HepG2 (cell line): ENCODE measurements around the gene SLC25A18. TPM values are rescaled to one million over a fixed set of nuclear protein-coding genes. Genes with fewer than 3 reads are reported as not detected.

Experiments used
- ATAC-seq: fragments of 200-7000 bp; cut with Tn5 transposase; 3 replicates; pipeline ENCODE4 v1.9.1; 2020; ENCODE audit warnings: mild to moderate bottlenecking, moderate library complexity
- BruUV-seq: library from RNA; stranded (reverse); fragments of 400-500 nt; replicated peaks from 2 replicates; lab custom pipeline; 2021; lab: Mats Ljungman, UMichigan
- CTCF ChIA-PET: fragments of 300-600 bp; formaldehyde crosslinking; extraction: SDS; loops from one replicate; lab custom pipeline; 2021; ENCODE audit warnings: low total read pairs, inconsistent platforms, low intra/inter-chr PET ratio; lab: Yijun Ruan, JAX
- POLR2A ChIA-PET: fragments of 350-600 bp; sonication (Branson Sonifier 250); formaldehyde crosslinking; loops from one replicate; lab custom pipeline; 2020; ENCODE audit warnings: antibody characterized with exemption, inconsistent platforms; lab: Yijun Ruan, JAX
- DNase-seq: peaks from one replicate; pipeline ENCODE4 v3.0.0-alpha.2; 2015; ENCODE audit warnings: low spot score
- FAIRE-seq: peaks from 3 replicates; lab custom pipeline; 2011; peaks lifted over from hg19 to GRCh38; lab: Jason Lieb, UNC
- H2AFZ ChIP-seq: one replicate; pipeline ENCODE4 v1.6.1; 2011; ENCODE audit warnings: low read length, inconsistent platforms
- H3K27ac ChIP-seq: fragments of 300-600 bp; 3 replicates; pipeline ENCODE4 v1.8.0; 2011; ENCODE audit warnings: mixed run types, mild to moderate bottlenecking, mixed read lengths, low read length, inconsistent platforms; ENCODE audit not compliant: insufficient read depth; ENCODE audit errors: extremely low read length
- H3K27me3 ChIP-seq, 2 experiments: fragments of 200-600 bp in 1 of 2; 2 replicates in 1 of 2; 3 replicates in 1 of 2; pipeline versions ENCODE4 v1.6.0 to v1.8.0; 2011; ENCODE audit warnings: low read length in 2 of 2, mild to moderate bottlenecking in 2 of 2, moderate library complexity in 2 of 2, inconsistent platforms in 1 of 2; ENCODE audit not compliant: insufficient read depth in 2 of 2, control insufficient read depth in 1 of 2
- H3K36me3 ChIP-seq, 2 experiments: fragments of 200-600 bp in 1 of 2; replicated peaks in 1 of 2; 2 replicates in 1 of 2; 3 replicates in 1 of 2; pipeline versions ENCODE4 v1.5.1 to v1.8.0; 2011; ENCODE audit warnings: low read length in 2 of 2, inconsistent platforms in 1 of 2; ENCODE audit not compliant: insufficient read depth in 2 of 2, control insufficient read depth in 1 of 2
- H3K4me1 ChIP-seq: 2 replicates; pipeline ENCODE4 v1.5.1; 2012; ENCODE audit warnings: low read length, inconsistent platforms; ENCODE audit not compliant: insufficient read depth
- H3K4me2 ChIP-seq: 2 replicates; pipeline ENCODE4 v1.6.0; 2011; ENCODE audit warnings: low read depth, low read length, inconsistent platforms
- H3K4me3 ChIP-seq, 3 experiments: fragments of 200-600 bp in 1 of 3; sonication (generic), shearing (Covaris generic) in 1 of 3; replicated peaks in 1 of 3; 2 replicates each; pipeline ENCODE4 v1.5.1; 2011 to 2016; ENCODE audit warnings: low read length in 3 of 3, inconsistent platforms in 2 of 3, low read depth in 2 of 3, mild to moderate bottlenecking in 2 of 3, control low read depth in 1 of 3, mixed read lengths in 1 of 3; ENCODE audit not compliant: insufficient read depth in 1 of 3
- H3K79me2 ChIP-seq: one replicate; pipeline ENCODE4 v1.6.1; 2011; ENCODE audit warnings: low read length, inconsistent platforms; ENCODE audit not compliant: insufficient read depth
- H3K9ac ChIP-seq: 2 replicates; pipeline ENCODE4 v1.6.0; 2011; ENCODE audit warnings: mild to moderate bottlenecking, low read depth, low read length, inconsistent platforms; ENCODE audit not compliant: insufficient read depth
- H3K9me3 ChIP-seq: 2 replicates; pipeline ENCODE4 v1.5.1; 2012; ENCODE audit warnings: mild to moderate bottlenecking, low read length
- H4K20me1 ChIP-seq: 2 replicates; pipeline ENCODE4 v1.6.0; 2011; ENCODE audit warnings: inconsistent platforms, mild to moderate bottlenecking, low read length, moderate library complexity; ENCODE audit not compliant: insufficient read depth
- CENPT ChIP-seq: sonication (generic); formaldehyde crosslinking; IDR thresholded peaks from 2 replicates; pipeline ENCODE4 v1.8.0; 2022; ENCODE audit warnings: low read depth, mild to moderate bottlenecking, moderate library complexity, missing genetic modification reagents
- DR1 ChIP-seq: sonication (generic); formaldehyde crosslinking; IDR thresholded peaks from 2 replicates; pipeline ENCODE4 v1.8.0; 2021; ENCODE audit warnings: mild to moderate bottlenecking, missing genetic modification reagents, inconsistent platforms
- KAT2B ChIP-seq: fragments of 150-350 bp; IDR thresholded peaks from 2 replicates; pipeline ENCODE4 v1.6.1; 2014; ENCODE audit warnings: low read depth, low read length, borderline replicate concordance
- NONO ChIP-seq, 2 experiments: fragments of 450-650 bp in 1 of 2; sonication (generic) in 1 of 2; formaldehyde crosslinking in 1 of 2; IDR thresholded peaks in 1 of 2; conservative IDR thresholded peaks in 1 of 2; 2 replicates each; pipeline versions ENCODE4 v1.6.1 to v1.8.0; 2017 to 2022; ENCODE audit warnings: mild to moderate bottlenecking in 1 of 2, missing genetic modification reagents in 1 of 2, moderate library complexity in 1 of 2
- SP1 ChIP-seq, 2 experiments: fragments of 450-650 bp in 1 of 2; sonication (generic) in 1 of 2; formaldehyde crosslinking in 1 of 2; IDR thresholded peaks; 2 replicates each; pipeline versions ENCODE4 v1.4.0 to v1.6.1; 2016 to 2020; ENCODE audit warnings: missing genetic modification reagents in 1 of 2
- SP5 ChIP-seq: IDR thresholded peaks from 2 replicates; pipeline ENCODE4 v1.6.1; 2016; ENCODE audit warnings: low read depth, borderline replicate concordance
- ZNF337 ChIP-seq: sonication (generic); formaldehyde crosslinking; IDR thresholded peaks from 2 replicates; pipeline ENCODE4 v1.5.1; 2020; ENCODE audit warnings: missing genetic modification reagents, low read depth, mild to moderate bottlenecking, borderline replicate concordance
- ZNF383 ChIP-seq: sonication (generic); formaldehyde crosslinking; IDR thresholded peaks from 2 replicates; pipeline ENCODE4 v1.4.0; 2020; ENCODE audit warnings: missing genetic modification reagents, mild to moderate bottlenecking, borderline replicate concordance
- ZNF747 ChIP-seq: sonication (generic); formaldehyde crosslinking; IDR thresholded peaks from 2 replicates; pipeline ENCODE4 v1.8.1; 2023; ENCODE audit warnings: missing genetic modification reagents, mild to moderate bottlenecking, borderline replicate concordance
- ZNF816 ChIP-seq: sonication (generic); formaldehyde crosslinking; IDR thresholded peaks from 2 replicates; pipeline ENCODE4 v1.8.0; 2022; ENCODE audit warnings: missing genetic modification reagents, mild to moderate bottlenecking, borderline replicate concordance
- WGBS: methylation state at CpG from one replicate; pipeline ENCODE4 v1.1.6; 2017; ENCODE audit warnings: low lambda C conversion rate; 5-methylcytosine and 5-hydroxymethylcytosine counted together
- in situ Hi-C: cut with HindIII; loops from 2 replicates; pipeline ENCODE4 v1.10.0; 2017; ENCODE audit warnings: low pct_unique_long_range_greater_than_20kb; ENCODE audit not compliant: extremely low pct_ligation_motif_present
- intact Hi-C: fragments of 100-400 bp; cut with micrococcal nuclease; formaldehyde crosslinking; loops from one replicate; pipeline ENCODE4 v1.10.0; 2022; ENCODE audit not compliant: unreplicated experiment
- polyA plus RNA-seq, 8 experiments: library from polyadenylated mRNA; depleted of rRNA in 3 of 8; stranded (reverse) in 7 of 8; unstranded in 1 of 8; fragments of >200 nt; fragmentation: Illumina TruSeq in 4 of 8; extraction: Trizol in 4 of 8; gene quantifications; 2 replicates each; pipeline versions ENCODE4 v1.2.1 to v1.2.3, GENCODE V29; 2011 to 2016; ENCODE audit warnings: low read depth in 4 of 8, missing spikeins in 1 of 8, mixed read lengths in 1 of 8; ENCODE audit not compliant: insufficient read depth in 1 of 8
- total RNA-seq, 5 experiments: library from RNA; depleted of rRNA; stranded (reverse); fragments of >200 nt; fragmentation: Illumina TruSeq; extraction: Trizol; gene quantifications; 2 replicates each; pipeline ENCODE4 v1.2.3, GENCODE V29; 2016; ENCODE audit warnings: low read depth in 1 of 5
- TF ChIP-seq, protein P1 (sequence below): sonication (generic); formaldehyde crosslinking; IDR thresholded peaks from 2 replicates; pipeline ENCODE4 v1.5.0; 2020; ENCODE audit warnings: missing genetic modification reagents
- TF ChIP-seq, protein P2 (sequence below): sonication (generic); formaldehyde crosslinking; IDR thresholded peaks from 2 replicates; pipeline ENCODE4 v1.5.0; 2020; ENCODE audit warnings: mild to moderate bottlenecking, missing genetic modification reagents, borderline replicate concordance
- TF ChIP-seq, protein P3 (sequence below), 2 experiments: sonication (generic) in 1 of 2; formaldehyde crosslinking in 1 of 2; IDR thresholded peaks; 2 replicates each; pipeline versions ENCODE4 v1.4.0 to v1.6.1; 2016 to 2020; ENCODE audit warnings: borderline replicate concordance in 1 of 2, low read depth in 1 of 2, mild to moderate bottlenecking in 1 of 2, missing genetic modification reagents in 1 of 2

Gene SLC25A18
- total and polyA plus RNA-seq, 2 of the 13 experiments (the other 11 are each of a cell fraction or from before 2014, with no cell fraction given): 0.28 to 0.75 TPM

DNA sequence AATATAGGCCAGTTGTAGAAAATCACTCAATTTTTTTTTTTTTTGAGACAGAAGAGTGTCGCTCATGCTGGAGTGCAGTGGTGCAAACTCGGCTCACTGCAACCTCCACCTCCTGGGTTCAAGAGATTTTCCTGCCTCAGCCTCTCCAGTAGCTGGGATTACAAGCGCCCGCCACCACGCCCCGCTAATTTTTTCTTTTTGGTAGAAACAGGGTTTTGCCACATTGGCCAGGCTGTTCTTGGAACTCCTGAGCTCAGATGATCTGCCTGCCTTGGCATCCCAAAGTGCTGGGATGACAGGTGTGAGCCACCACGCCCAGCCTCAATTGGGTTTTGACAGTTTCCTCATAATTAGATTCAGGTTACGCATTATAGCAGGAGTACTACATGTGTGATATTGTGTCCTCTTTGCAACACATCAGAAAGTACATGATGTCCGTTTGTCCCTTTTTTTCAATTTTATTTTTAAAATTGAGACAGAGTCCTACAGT, 67.8 kb downstream of the SLC25A18 start:
- Histone ChIP-seq H2AFZ (no peak overlapping the region), H3K4me1 (peaks cover 37% of the 10 kb centered on the region), H4K20me1 (no peaks in the 10 kb centered on the region; the same call in 1 of the 2 replicates), H3K9me3 (no peaks in the 10 kb centered on the region), H3K36me3 (no peaks in the 10 kb centered on the region), H3K27ac (no peak overlapping the region), H3K79me2 (peaks cover 20% of the 10 kb centered on the region), H3K4me3 (no peak overlapping the region), H3K9ac (no peak overlapping the region), H3K4me2 (no peak overlapping the region), H3K27me3 (no peaks in the 10 kb centered on the region; a peak in 1 of 5 replicates)
- CTCF ChIA-PET: no interaction called here
- POLR2A ChIA-PET: no interaction called here
- no peak for TF ChIP-seq ZNF383
- no peak for TF ChIP-seq CENPT
- no peak for TF ChIP-seq ZNF337 (CRISPR knock-in tag)
- TF ChIP-seq, protein P1, sequence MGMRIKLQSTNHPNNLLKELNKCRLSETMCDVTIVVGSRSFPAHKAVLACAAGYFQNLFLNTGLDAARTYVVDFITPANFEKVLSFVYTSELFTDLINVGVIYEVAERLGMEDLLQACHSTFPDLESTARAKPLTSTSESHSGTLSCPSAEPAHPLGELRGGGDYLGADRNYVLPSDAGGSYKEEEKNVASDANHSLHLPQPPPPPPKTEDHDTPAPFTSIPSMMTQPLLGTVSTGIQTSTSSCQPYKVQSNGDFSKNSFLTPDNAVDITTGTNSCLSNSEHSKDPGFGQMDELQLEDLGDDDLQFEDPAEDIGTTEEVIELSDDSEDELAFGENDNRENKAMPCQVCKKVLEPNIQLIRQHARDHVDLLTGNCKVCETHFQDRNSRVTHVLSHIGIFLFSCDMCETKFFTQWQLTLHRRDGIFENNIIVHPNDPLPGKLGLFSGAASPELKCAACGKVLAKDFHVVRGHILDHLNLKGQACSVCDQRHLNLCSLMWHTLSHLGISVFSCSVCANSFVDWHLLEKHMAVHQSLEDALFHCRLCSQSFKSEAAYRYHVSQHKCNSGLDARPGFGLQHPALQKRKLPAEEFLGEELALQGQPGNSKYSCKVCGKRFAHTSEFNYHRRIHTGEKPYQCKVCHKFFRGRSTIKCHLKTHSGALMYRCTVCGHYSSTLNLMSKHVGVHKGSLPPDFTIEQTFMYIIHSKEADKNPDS (CRISPR knock-in tag): no peak
- TF ChIP-seq SP5 (CRISPR knock-in tag): no peak
- TF ChIP-seq, protein P2, sequence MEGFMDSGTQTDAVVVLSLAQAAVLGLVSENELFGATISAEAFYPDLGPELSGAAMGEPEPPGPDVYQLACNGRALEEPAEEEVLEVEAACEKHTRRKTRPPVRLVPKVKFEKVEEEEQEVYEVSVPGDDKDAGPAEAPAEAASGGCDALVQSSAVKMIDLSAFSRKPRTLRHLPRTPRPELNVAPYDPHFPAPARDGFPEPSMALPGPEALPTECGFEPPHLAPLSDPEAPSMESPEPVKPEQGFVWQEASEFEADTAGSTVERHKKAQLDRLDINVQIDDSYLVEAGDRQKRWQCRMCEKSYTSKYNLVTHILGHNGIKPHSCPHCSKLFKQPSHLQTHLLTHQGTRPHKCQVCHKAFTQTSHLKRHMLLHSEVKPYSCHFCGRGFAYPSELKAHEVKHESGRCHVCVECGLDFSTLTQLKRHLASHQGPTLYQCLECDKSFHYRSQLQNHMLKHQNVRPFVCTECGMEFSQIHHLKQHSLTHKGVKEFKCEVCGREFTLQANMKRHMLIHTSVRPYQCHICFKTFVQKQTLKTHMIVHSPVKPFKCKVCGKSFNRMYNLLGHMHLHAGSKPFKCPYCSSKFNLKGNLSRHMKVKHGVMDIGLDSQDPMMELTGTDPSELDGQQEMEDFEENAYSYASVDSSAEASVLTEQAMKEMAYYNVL (CRISPR knock-in tag): no peak
- no peak for TF ChIP-seq DR1 (CRISPR knock-in tag)
- no peak for TF ChIP-seq NONO (IDR thresholded peaks at IDR 0.05)
- no peak for TF ChIP-seq NONO (CRISPR knock-in tag; conservative IDR thresholded peaks at IDR 0.05)
- no peak for TF ChIP-seq ZNF816 (CRISPR knock-in tag)
- no peak for TF ChIP-seq KAT2B
- TF ChIP-seq, protein P3, sequence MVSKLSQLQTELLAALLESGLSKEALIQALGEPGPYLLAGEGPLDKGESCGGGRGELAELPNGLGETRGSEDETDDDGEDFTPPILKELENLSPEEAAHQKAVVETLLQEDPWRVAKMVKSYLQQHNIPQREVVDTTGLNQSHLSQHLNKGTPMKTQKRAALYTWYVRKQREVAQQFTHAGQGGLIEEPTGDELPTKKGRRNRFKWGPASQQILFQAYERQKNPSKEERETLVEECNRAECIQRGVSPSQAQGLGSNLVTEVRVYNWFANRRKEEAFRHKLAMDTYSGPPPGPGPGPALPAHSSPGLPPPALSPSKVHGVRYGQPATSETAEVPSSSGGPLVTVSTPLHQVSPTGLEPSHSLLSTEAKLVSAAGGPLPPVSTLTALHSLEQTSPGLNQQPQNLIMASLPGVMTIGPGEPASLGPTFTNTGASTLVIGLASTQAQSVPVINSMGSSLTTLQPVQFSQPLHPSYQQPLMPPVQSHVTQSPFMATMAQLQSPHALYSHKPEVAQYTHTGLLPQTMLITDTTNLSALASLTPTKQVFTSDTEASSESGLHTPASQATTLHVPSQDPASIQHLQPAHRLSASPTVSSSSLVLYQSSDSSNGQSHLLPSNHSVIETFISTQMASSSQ (IDR thresholded peaks at IDR 0.05; ENCODE audit: low read depth): no peak
- TF ChIP-seq, protein P3 (CRISPR knock-in tag; IDR thresholded peaks at IDR 0.05; ENCODE audit: borderline replicate concordance): no peak
- TF ChIP-seq SP1 (IDR thresholded peaks at IDR 0.05): no peak
- TF ChIP-seq SP1 (CRISPR knock-in tag; IDR thresholded peaks at IDR 0.05): no peak
- TF ChIP-seq ZNF747 (CRISPR knock-in tag): no peak
- ATAC-seq: no peak
- intact Hi-C loops (no loop called here), in situ Hi-C loops (no loop called here)
- no peak for DNase-seq
- FAIRE-seq: no peak
- BruUV-seq: no TSS peak
- 95% methylated on average over 9 of the region's 9 CpGs for WGBS
